HG03565 (cell line): Measurements from ENCODE around the gene PRR5L.
A peak's percentile ranks its signal among the peaks of the same experiment; 100 is the strongest.

ENCODE experiments used
- ATAC-seq: cut with Tn5 transposase; IDR thresholded peaks from one replicate; pipeline ENCODE4 v1.9.1; 2021; ENCODE audit warnings: mild to moderate bottlenecking, moderate library complexity; ENCODE audit not compliant: unreplicated experiment

Gene PRR5L

GRCh38 chr11:36278531-36279282 is 17.4 kb upstream of the PRR5L start:
- no peak for ATAC-seq

DNA sequence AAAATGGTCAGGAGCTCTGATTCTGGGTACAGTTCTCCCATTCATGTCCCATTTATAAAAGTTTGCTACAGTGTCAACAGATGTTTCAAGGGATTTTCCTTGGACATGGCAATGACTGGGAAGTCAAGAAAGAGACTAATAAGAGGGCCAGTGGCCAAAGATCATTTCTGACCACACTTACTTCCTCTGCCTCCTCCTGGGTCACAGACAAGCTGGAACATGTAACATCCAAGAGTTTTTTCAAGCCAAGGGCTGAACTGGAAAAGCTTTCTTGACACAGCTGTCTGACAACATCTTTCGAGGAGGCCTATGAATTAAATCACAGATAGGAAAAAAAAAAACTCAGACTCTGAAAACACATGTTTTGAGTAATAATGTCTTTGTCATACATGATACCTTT is 15.6 kb upstream of the PRR5L start:
- ATAC-seq = no peak

DNA sequence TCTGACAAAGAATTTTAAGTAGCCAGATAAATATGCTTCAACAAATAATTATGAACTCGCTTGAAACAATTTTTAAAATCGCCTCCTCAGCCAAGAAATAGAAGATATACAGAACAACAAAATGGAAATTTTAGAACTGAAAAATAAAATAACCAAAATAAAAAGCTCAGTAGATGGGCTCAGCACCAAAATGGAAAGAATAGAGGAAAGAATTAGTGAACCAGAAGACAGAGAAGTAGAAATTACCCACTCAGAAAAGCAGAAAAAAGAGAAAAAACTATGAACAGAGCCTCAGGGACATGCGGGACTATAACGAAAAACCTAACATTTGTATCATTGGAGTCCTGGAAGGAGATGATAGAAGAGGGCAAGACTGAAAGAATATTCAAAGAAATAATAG is 14.2 kb upstream of the PRR5L start:
- ATAC-seq = no peak

DNA sequence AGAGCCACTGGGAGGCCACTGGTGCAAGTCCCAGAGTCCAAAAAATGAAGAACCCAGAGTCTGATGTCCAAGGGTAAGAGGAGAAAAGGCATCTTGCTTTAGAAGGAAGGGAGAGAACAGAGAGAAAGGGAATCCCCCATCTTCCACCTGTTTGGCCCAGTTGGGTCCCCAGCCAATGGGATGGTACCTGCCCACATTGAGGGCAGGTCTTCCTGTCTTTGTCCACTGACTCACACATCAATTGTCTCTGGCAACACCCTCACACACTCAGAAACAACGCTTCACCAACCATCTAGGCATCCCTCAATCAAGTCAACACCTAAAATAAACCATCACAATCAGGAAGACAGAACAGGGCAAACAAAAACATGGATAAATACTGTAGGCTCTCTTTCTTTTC is 13.2 kb upstream of the PRR5L start:
- ATAC-seq = no peak

DNA sequence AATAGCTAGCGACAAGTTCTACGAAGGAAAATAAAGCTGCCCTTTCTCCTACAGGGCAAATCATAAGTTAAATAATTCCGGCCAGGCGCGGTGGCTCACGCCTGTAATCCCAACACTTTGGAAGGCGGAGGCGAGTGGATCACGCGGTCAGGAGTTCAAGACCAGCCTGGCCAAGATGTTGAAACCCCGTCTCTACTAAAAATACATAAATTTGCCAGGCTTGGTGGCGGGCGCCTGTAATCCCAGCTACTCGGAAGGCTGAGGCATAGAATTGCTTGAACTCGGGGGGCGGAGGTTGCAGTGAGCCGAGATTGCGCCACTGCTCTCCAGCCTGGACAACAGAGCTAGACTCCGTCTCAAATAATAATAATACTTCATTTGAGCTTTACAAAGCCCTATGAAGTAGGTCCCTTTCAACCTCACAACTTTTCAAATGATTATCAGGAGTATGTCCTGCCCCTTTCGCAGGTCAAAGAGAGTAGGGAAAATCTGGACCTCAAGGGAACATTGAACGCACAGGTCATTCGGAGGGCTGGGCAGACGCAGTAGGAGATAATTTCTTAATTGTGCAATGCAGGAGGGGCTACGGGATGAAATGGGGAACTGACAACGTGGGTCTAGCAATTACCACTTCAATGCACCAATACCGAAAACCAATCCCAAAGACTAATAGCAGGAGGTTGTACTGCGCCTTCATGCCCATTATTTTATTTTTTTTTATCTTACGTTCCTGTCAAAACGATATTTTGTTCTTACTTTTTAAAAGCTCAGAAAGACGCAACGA is 7.5 kb upstream of the PRR5L start:
- no peak for ATAC-seq

- ATAC-seq = peak; percentile 98
Observed at GRCh38 chr11:36289226-36289852, 6.7 kb upstream of the PRR5L start, which contains the start of gene COMMD9. COMMD9 (minus strand) TSS chr11:36289424; CDS start chr11:36289412, 12 bp downstream.

DNA sequence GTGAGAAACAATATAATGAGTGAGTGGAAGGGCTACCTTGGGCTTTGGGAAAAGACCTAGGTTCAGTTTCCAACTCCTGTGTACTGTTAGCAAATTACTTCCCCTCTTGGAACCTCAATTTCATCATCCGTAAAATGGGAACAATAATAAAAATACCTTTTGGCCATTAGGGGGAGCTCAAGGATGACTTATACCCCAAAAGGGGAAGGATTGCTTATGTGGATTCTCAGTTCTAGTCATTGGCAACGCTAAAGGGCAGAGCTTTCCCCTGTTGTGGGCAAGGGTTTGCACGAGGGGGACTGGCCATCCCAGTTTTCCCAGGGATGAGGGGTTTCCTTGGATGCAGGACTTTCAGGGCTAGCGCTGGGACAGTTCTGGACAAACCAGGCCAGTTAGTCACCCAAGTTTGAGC is 3.8 kb upstream of the PRR5L start:
- ATAC-seq = peak; percentile 45

GRCh38 chr11:36296884-36297543 is 926 bp downstream of the PRR5L start:
- no peak for ATAC-seq

DNA sequence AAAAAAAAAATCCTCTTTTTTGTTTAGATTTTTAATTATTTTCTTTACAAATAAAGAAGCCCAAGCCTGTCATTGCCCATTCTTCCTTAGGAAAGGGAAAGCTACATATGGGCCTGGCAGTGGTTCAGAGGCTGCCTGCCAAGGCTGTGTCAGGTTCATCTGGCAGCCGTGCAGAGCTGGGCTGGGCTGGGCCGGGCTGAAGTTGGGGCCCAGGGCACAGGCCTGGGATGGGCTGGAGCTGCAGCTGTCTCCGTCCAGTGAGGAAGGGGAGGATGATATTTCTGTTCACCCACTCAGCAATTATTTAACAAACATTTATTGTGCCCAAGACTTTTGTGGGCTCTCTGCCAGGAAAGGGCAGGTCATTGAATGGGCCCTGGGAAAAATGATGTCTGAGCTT is 4.6 kb downstream of the PRR5L start:
- ATAC-seq = no peak

DNA sequence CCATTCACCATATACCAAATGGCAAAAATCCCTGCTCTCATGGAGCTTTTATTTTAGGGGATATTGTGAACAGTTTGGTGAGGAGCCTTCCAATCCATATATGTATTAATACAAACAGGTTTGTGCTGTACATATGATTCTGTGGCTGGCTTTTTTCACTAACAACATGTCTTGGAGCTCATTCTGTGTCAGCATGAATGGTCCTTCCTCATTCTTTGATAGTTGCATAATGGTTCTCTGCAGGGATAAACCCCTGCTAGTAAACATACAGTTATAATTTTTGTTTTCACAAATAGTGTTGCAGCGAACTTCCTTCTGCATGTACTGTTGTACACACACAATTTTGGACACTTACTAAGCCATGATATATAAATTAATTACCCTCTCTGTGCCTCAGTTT is 8.3 kb downstream of the PRR5L start:
- ATAC-seq = no peak

DNA sequence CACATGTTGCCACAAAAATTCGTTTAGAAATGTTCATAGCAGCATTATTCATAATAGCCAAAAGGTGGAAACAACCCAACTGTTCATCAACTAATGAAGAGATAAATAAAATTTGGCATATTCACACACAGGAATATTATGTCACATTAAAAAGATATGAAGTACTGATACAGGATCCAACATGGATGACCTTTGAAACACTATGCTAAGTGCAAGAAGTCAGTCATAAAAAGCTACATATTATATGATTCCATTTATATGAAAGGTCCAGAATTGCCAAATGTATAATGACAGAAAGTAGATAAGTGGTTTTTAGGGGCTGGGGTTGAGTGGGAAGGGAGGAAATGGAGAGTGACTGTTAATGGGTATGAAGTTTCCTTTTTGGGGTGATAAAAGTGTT is 9.0 kb downstream of the PRR5L start:
- ATAC-seq = no peak

- no peak for ATAC-seq
Observed at GRCh38 chr11:36306888-36307287, 10.8 kb downstream of the PRR5L start.

- no peak for ATAC-seq
Observed at GRCh38 chr11:36308577-36308976, 12.5 kb downstream of the PRR5L start.

DNA sequence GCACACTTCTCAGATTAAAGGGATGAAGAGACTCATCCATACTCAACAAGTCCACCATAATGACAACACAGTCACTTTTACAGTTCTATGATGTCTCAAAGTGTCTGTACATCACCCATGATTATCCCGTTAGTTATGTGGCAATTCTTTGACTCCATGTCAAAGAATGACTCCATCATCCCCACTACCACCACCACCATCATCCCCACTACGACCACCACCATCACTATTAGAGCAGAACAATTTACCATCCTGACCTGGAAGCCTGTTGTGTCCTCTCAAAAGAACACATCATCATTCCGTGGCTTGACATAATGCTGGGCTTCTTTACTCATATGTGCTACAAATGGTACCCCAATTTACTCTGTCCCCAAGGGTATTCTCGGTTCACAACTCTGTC is 13.7 kb downstream of the PRR5L start:
- ATAC-seq = no peak

DNA sequence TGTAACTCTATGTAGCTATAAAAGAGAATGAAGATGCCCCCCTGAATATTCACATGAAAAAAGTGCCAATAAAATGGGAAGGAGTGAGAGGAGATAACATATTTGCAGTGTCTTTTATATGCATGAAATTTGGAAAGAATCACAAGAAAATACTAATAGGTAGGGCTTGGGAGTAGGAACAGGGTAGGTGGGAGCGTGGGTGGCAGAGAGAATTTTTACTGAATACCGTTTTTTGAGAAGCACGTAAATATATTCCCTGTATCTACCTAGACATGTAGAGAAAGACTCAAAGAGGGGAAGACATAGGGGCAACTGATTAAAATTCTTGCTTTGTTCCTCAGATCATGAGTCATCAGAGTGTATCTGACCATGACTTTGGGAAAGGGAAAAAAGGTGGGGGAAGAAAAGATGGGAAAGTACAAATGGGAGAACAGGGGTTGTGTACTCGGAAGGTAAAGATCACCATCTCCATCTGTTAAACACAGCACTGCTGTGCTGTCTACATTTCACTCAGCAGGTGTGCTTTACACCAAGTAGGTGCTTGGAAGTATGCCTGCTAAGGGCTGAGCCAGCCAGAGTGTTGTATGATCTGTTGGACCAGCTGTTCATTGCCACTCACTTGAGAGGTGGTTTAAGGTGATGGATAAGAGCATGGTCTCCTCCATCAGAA is 16.0 kb downstream of the PRR5L start:
- no peak for ATAC-seq

DNA sequence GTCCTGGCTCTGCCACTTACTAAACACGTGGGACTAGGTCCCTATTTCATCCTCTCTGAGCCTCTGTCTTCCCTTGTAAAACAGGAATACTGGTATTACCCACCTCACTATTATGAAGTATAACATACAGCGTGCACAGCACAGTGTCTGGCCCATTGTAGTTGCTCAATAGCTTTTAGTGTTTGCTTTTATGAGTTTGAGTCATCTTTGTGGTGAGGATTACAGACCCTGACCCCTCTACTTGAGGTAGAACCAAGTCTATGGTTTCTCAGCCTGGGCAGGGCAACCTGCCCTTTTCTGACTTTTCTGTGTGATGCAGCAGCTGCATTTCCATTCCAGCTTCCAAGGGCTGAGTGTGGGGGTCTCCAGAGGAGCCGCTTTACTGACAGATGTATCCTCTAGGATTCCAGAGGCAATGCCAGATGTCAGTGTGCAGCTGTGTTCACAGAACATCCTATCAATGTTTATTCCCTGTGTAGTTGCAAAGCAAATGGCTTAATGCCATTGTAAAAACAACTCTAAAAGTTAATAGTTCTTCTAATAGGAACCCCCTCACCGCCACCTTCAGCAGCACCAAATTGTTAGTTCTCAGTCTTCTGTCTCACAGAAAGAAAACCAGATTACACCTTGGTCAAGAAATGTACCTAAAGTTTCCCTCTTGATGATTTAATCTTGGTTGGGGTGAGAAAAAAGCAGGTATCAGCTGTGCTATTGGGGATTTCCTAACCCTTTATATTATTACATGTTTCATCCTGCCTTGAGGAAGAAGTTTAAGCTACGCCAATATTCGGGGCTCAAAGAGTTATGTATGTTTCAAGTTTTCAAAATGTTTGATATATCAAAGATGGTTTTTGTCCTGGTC is 16.8 kb downstream of the PRR5L start:
- no peak for ATAC-seq

- ATAC-seq = no peak
Observed at GRCh38 chr11:36313750-36314433, 17.8 kb downstream of the PRR5L start.

- no peak for ATAC-seq
Observed at GRCh38 chr11:36314434-36314767, 18.3 kb downstream of the PRR5L start.

GRCh38 chr11:36316049-36316448 is 20.0 kb downstream of the PRR5L start:
- no peak for ATAC-seq
